GM21825 (cell line): Measurements from ENCODE around the gene MED29.
"Not testable (repeated sequence)": the region's sequence is repeated elsewhere in the genome, so short reads cannot be mapped to it uniquely, and the experiment has no call there.

Experiments used
- ATAC-seq: cut with Tn5 transposase; IDR thresholded peaks from one replicate; pipeline ENCODE4 v1.9.1; 2021; ENCODE audit warnings: mild to moderate bottlenecking, moderate library complexity; ENCODE audit not compliant: unreplicated experiment

The MED29 gene

DNA sequence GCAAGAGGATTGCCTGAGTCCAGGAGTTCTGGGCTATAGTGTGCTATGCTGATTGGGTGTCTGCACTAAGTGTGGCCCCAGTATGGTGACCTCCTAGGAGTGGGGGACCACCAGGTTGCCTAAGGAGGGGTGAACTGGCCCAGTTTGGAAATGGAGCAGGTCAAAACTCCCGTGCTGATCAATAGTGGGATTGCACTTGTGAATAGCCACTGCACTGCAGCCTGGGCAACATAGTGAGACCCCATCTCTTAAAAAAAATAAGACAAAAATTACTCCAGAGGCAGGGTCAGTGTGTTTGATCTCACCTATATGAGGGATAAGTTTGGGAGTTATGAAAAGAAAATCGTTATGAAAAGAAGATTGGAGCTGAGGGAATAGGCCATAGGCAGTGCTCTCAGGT lies 22.0 kb upstream of the MED29 start:
- ATAC-seq = no peak

GRCh38 chr19:39370735-39371134 lies 20.4 kb upstream of the MED29 start:
- ATAC-seq = no peak

DNA sequence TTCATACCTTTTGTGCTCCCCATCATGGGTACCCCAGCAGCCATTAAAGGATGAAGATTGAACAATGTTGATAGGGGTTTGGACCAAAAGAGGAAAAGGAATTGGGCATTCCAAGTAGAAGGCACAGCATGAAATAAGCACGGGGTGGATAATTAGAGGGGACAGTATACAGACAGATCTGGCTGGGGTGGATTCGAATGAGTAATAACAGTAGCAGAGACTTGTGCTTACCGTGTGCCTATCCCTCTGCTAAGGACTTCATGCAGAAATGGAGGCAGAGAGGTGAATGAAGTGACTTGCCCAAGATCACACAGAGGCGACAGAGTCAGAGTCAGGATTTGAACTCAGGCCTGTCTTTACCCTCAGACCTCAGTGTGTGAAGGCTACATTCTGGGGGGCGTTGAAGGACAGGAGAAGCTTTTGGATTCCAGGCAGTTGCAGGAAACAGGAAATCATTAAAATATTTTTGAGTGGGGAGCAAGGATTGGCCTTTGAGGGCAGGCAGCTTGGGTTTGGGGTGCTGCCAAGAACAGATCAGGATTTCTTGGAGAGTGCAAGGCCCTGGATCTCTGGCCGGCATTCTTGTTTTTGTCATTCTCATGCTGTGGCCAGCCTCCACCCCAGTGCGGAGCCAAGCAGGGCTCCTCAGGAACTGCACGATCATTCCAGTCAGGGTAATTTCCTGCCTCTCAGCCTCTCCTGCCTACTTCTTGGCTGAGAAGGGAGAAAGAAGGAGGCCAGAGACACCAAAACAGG lies 19.0 kb upstream of the MED29 start:
- no peak for ATAC-seq

DNA sequence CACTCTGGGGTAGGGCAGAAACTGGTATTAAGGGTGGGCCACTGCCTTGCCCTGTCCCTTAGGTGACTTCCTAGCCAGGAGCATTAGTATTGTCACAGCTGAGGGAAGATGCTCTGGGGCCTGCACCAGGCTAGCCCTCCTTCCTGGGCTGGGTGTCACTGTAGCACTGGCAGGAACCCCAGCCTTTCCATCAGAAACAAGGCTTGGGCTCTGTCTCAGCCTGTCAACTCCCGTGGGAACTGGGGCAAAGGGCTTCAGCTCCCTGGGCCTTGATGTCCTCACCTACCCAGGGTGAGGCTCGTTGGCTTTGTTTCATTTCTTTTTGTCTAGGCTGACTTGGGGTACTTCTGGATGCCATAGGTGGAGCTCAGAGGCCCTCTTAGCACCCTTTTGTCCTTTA lies 18.2 kb upstream of the MED29 start:
- ATAC-seq = no peak

GRCh38 chr19:39375929-39376328 lies 15.2 kb upstream of the MED29 start:
- ATAC-seq = no peak

GRCh38 chr19:39377373-39378362 lies 13.5 kb upstream of the MED29 start:
- ATAC-seq = no peak

DNA sequence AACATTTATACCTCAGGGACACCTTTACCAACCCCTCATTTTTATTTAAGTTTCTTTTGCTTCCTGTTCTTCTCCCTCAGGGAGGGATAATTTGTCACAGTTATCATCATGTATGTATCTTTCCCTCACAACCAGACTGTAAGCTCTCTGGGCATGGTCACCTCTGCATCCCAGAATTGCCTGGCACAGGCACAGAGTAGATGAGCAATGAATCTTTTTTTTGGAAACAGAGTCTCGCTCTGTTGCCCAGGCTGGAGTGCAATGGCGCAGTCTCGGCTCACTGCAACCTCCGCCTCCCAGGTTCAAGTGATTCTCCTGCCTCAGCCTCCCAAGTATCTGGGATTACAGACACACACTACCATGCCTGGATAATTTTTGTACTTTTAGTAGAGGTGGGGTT lies 11.8 kb upstream of the MED29 start:
- ATAC-seq = not testable (repeated sequence)

DNA sequence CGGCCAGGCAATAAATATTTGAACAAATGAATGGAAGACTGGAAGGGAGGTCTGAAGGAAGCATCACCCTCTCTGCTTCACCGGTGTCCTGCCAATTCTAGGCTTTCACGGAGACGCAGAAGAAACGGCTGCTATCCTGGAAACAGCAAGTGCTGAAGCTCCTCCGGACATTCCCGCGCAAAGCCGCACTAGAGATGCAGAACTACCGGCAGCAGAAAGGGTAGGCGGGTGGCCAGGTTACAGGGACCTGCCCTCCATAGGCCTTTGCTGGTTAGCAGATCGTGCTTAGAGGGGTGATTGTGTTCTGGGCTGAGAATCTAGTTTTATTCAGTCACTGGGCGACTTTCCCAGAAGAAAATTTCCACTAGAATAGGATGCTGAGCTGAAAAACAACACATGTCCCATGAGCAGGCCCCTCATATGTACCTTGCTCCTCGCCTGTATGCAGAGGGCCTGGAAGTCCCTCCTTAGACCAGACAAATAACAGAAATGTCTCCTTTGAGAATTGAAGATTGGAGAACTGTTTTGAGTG lies 11.2 kb upstream of the MED29 start:
- no peak for ATAC-seq

DNA sequence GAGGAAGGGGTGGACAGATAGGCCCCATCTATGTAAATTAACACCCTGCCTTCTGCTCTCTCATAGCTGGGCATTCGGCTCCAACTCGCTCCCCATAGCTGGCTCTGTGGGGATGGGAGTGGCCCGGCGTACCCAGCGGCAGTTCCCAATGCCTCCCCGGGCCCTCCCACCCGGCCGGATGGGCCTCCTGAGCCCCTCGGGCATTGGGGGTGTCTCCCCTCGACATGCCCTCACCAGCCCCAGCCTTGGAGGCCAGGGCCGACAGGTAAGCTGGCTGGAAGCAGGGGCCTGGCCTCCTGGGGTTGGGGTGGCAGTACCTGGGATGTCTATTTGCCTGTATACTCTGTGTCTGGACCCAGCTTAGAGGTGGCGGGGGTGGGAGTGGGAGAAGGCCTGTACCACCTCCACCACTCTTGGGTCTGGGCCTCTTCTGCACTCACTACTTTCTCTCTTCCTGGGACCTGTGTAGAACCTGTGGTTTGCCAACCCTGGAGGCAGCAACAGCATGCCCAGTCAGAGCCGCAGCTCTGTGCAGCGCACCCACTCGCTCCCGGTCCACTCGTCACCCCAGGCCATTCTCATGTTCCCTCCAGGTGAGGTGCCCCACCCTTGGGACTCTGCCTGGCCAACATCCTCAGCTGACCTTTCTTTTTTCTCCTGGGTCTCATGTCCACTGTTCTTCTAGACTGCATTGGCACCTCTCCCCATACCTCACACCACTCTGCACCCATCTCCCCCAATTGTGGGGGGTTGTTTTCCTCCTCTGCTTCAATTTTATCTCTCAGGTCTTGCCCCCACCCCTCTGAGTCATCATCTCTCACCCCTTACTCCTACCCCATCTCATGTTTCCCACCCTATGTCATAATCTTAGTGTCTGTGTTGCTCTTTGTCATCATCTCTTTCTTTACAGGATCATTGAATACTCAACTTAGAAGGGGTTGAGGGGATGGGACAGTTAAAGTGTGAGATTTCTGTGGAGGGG lies 10.4 kb upstream of the MED29 start:
- no peak for ATAC-seq

GRCh38 chr19:39381910-39382611 lies 9.1 kb upstream of the MED29 start:
- no peak for ATAC-seq

DNA sequence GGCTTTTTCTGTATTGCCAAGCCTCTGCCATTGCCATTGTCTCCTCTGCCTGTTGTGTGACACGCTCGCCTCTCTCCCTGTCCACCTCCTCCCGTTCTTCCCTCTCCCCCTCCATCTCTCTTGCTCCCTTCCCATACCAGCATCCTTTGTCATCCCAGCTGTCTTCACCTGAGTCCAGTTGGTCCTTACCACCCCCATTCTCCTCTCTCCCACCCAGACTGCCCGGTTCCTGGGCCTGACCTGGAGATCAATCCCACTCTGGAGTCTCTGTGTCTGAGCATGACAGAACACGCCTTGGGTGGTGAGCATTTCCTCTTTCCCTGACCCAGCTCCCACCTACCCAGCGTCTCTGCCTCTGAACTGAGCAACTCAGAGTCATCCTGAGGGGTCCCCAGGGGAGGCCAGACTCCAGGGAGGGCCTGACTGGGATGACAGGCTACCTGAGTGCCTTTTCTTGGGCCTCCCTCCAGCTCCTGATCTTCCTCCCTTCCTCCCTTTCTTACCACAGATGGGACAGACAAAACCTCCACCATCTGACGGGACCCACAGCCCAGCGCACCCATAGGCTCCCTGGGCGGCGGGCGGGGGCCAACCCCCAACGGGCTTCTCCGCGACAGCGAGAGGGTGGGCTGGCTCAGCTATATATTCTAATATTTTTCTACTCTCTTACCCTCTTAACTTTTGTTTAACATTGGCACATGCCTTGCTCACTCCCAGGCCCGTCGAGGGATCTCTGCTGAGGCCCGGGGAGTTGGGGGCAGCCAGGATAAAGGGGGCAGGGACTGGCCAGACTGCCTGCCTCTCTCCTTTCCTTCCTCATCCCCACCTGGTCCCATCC lies 8.0 kb upstream of the MED29 start:
- no peak for ATAC-seq

- ATAC-seq = no peak
These were observed 6.2 kb upstream of the MED29 start for GRCh38 chr19:39384839-39385568.

DNA sequence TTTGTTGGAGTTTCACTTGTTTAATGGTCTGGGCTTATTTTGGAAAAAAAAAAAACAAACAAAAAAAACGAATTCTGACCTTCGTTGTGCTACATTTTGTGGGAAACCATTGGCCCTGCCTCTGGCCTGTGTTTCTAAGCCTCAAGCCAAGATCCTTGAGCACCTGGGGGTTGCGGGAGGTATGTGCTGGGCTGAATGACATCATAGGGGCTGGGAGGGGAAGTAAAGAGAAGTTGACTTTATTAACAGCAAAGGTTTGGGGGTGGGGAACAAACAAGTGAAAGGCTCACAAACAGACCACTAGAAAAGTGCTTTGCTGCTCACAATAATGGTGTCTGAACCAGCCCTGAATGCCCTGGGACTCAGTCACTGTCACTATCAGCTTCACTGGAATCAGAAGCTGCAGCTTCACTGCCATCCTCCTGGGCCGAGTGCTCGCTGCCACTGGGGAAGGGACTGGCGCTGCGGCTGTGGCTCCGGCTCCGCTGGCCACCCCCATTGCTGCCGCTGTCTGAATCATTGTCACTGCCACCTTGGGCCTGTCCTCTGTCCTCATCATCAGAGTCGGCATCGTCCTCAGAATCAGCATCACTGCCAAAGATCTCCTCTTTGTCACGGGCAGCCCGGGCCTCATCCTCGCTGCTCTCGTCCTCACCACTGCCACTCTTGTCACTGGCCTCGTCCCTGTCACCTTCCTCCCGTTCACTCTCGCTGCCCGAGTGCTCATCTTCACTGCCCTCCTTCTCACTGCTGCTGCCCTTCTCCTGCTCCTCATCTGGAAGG lies 5.4 kb upstream of the MED29 start:
- ATAC-seq = no peak

DNA sequence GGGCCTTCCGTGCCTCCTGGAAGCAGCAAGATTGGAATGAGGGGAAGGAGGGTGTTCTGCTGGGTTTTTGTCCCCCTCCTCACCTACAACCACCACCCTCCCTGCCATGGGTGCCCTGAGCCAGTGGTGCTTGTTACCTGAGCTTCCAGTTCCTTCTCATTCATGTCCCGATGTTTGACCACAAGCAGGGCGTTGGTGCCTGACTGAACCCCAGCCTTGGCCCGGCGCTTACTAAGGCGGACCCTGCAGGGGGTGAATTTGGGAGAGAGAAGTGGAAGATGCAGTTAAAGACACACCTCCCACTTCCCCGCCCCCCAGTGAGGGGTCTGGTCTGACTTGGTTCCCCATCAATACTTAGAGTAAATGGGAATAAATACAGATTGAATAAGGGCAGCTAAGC lies 4.6 kb upstream of the MED29 start:
- ATAC-seq = no peak

GRCh38 chr19:39388657-39389056 lies 2.5 kb upstream of the MED29 start:
- ATAC-seq = no peak

DNA sequence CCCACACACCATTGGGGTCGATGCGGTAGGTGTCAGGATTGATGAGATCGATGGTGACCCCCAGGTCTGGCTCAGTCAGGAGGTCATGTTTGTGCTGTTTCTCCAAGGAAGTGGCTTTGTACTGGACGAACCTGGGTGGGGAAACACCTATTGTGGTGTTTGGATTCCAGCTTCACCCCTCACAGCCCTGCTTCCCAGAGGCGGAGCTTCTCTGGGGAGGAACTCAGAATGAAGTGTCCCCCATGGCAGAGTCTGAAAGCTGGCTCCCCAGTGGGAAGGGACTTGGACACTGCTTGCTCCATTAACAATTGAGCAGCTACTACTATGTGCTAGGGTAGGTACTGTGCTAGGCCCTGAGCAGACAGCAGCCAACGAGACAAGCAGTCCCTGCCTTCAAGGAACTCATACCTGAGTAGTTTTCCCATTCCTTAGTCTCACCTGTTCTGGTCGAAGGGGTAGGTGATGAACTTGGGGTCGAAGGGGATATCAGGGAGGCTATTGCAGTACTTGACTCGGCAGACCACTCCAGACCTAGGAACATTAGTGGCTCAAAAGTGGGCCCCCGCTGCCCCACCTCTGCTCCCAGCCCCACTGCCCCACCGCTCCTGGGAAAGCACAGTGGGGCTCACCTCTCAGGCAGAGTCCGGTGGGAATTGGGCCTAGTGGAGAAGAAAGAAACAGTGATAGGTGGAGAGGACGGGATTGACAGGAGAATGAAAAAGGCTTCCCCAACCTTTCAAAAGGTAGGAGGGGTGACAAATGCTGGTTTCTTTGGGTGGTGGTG lies 1.4 kb upstream of the MED29 start:
- no peak for ATAC-seq

DNA sequence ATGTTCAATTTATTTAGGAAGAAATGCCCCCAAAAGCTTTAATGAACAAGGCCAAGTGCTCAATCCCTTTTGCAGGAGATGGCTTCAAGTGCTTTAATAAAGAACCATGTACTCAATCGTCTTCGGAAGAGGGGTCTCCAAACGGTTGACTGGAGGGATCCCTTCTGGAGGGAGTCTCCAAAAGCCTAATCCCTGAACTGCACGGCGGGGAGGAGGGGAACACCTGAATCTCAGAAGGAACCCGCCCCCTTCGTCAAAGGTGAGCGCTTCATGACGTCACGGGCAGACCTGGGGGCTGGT lies 777 bp upstream of the MED29 start:
- ATAC-seq = no peak
